GM18868 (cell line): Measurements from ENCODE around the gene DRD4.
"Not testable (repeated sequence)": the region's sequence is repeated elsewhere in the genome, so short reads cannot be mapped to it uniquely, and the experiment has no call there.

Source experiments
- ATAC-seq: cut with Tn5 transposase; IDR thresholded peaks from one replicate; pipeline ENCODE4 v1.9.1; 2021; ENCODE audit warnings: mild to moderate bottlenecking, moderate library complexity; ENCODE audit not compliant: unreplicated experiment

DRD4 gene

DNA sequence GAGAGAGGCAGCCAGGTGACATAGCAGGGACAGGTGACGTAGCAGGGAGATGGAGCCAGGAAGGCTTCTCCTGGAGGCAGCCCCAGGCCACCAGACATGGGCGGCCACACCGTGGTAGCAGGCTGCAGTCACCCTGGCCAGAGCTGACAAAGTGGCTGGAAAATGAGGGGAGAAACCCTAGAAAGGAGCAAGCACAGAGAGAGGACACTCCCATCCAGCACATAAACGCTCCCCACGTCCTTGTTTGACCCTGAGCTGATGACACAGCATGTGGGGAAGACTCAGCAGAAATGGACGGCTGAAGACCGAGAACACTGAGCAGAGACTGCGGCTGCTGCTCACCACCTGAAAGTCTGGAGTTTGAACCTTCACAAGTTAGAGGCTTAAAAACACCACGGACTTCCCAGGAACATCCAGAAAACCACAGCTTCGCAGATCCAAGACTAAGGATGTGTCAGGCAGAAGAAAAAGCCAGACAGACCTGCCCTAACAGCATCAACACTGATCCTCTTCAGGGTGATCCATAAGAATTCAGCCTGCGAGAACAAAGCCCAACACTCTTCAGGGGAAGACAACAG is 28.7 kb downstream of the DRD4 start:
- no peak for ATAC-seq

DNA sequence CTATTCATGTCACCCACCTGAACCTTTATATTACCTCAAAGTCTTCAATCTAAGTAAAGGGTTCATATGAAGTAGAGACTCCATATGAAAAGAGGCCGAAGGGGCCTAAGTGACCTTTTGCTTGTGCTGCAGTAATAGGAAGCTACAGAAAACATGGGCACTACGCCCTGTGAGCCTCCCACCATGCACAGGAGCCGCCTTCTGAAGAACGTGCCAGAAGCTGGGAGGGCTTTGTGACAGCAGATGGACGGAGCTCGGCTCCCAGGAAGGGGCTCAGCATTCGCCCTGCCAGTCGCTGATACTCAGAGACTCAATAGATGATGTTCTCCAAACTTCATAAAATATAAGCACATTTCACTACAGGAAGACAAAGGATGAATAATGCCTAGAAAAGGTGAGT is 36.8 kb downstream of the DRD4 start:
- no peak for ATAC-seq

DNA sequence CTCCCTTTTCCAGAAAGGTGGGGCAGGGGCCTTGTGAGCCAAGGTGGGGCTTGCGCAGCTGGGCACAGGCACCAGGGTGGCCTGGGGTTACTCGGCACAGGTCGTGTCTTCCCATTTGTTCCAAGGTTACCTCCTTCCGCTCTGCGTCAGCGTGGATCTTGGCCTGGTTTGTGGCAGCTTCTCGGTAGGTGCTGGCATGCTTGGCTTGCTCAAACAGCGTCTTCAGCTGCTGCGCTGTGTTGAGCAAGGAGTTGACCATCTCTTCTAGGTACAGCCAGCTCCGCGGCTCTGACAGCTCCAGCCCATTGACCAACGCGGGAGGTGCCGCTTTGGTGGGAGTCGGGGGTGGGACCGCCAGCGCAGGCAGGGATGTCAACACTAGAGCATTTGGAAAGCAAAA is 37.3 kb downstream of the DRD4 start:
- ATAC-seq: no peak

DNA sequence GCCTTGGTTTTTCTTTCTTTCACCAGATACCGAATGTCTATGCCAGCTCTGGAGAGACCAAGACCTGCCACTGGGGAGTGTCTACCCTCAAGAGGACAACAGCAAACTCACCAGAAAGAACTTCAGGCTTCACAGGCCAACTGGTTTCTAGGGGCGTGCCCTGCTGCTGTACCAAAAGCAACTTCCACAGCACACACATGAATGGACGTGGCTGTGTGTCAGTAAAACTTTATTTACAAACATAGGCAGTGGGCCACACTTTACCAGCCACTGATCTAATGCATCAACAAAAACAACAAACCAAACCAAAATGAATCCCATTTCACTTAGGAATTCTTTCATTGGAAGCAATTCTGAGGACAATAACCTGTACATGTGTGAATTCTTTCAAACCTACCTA is 41.2 kb downstream of the DRD4 start:
- no peak for ATAC-seq

DNA sequence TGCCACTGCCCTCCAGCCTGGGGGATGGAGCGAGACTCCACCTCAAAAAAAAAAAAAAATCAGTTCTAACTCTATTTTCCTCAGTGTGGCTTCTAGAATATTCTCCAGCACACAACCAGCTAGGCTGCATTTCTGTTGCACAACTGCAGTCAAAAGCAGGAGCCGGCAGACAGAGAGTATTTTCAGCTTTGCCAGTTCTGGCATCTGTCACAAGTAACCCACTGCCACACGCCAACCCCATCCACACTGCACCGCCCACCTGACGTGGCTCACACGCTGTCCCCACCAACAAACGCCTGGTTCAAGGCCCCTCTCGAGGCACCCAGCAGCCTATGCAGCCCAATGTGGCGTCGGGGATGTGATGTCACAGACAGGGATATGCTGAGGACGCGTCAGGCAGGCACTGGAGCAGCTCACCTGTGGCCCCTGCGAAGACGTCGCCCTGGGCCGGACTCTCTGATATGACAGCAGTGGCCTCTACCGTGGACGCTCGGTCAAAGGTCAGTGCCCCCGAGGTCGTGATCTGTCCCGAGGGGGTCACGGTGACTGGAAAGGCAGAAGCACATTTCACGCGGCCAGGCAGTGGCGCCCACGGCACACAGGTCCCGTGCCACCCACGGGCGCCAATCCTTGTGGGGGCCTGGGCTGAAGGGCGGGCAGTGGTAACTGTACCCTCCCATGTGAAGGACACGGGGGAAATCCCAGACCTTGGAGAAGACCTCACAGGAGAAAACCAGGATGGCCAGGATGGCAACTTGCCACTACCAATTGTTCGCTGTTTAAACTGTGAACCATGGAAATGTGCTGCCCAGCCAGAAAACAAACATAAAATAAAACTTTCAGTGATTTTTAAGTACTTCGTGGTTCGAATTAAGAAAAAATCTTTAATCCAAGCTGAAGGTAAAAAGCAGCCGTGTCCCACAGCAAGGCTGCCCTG is 42.5 kb downstream of the DRD4 start:
- no peak for ATAC-seq

DNA sequence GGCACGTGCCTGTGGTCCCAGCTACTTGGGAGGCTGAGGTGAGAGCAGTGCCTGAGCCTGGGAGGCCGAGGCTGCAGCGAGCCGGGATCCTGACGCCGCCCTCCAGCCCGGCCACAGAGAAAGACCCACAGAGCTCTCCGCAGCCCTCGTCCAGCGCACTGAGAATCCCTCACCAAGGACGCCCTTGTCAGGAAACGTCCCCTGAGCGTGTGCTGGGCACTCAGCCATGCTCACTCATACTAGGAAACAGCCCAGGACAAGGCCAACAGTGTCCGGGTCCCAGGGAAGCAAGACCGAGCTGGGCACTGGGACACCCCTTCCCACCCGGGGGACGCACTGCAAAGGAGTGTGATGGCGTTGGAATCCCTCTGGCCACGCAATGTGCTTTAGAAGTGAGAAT is 43.4 kb downstream of the DRD4 start:
- ATAC-seq: no peak

DNA sequence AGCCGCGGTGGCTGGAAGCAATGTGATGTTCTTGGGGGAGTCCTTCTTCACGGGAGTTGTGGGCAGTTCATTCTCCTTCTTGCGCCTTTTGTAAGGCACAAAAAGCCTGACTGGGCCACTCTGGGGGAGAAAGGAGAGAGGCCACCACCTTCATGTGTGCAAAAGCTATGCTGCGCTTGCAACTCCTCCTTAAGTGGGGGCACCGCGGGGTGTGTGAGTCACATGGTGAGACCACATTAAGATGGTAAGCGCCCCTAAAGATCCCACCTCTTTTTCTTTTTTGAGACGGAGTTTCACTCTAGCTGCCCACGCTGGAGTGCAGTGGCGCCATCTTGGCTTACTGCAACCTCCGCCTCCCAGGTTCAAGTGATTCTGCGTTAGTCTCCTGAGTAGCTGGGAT is 43.9 kb downstream of the DRD4 start:
- ATAC-seq: no peak

DNA sequence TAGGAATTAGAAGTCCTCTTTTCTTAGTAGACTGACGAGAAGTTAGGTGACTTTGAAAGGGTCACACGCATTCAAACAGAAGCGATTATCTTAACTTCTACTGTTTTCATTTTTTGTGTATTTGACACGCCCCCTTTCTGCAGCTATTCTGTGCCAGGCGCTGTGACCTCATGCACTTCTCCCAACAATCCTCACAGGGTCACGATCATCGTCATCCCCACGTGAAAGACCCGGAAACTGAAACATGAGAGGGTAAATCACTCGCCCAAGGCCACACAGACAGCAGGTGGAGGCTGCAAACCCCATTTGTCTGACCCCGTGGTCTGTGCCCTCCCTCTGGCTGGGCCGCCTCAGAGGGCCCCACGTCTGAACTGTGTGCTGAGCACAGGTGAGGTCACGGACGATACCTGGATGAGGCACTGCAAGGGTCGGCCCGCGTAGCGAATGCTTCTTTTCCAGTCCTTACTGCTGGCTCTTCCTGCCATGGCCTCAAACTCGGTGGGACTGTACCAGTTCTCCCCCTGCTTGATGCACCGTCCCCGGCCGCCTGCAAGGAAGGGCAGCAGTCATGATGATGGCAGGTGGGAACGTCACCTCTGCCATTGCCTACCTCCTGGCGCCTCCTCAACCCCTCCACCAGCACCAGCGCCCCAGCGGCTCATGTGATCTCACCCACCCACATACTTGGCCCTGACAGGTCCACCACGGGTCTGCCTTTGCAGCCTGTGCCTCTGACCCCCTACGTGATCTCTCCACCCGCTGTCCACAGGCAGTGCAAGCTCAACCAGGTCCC is 49.6 kb downstream of the DRD4 start:
- no peak for ATAC-seq

DNA sequence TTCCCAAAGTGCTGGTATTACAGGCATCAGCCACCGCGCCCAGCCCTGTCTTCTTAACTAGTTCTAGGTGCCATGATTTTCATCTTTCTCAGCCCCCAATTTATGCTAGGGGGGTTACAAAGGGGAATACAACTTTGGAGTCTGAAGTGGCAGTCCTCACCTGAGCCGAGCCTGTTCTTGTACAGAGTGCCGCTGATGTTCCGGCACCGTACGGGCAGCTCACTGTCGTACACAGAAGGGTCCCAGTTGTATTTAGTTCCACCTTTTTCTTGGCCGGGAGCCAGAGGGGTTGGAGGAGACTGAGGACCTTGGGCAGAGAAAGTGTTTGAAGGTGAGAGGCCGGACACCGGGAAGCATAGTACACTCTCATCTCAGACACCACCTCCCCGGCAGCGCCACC is 50.7 kb downstream of the DRD4 start:
- no peak for ATAC-seq

DNA sequence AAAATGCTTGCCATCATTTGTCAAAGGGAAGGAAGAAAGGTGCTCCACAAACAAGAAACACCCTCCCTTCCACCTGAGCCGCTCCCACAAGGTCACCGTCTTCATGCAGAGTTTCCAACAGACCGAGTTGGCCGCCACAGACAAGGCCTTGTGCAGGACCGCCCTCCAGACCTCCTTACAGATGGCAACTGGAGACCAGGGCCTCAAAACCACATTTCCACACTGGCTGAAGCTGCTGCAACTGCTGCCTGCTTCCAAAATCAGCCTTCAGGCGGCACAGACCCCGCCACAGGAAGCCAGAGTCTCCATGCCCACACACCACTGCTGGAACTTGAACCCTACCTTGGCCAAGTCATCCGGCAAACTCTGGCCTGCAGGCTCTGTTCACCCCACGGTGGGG is 51.6 kb downstream of the DRD4 start:
- ATAC-seq: no peak

DNA sequence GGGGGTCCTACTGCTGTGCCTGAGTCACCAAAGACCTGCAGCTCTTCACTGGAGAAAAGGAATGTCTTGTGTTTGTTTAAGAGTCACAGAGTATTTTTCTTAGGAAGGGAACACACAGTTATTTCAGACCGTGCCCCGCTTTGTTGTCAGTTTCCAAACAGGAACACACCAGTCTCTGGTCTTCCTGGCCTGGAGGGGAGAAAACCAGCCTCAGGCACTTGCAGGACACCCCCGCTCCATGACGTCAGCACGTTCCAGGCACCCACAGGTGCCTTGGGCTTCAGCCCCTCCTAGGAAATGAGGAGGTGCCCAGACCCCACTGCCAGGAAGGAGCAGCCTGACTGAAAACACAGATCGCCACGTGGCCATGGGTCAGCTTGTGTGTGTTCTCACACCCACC is 52.6 kb downstream of the DRD4 start:
- no peak for ATAC-seq

DNA sequence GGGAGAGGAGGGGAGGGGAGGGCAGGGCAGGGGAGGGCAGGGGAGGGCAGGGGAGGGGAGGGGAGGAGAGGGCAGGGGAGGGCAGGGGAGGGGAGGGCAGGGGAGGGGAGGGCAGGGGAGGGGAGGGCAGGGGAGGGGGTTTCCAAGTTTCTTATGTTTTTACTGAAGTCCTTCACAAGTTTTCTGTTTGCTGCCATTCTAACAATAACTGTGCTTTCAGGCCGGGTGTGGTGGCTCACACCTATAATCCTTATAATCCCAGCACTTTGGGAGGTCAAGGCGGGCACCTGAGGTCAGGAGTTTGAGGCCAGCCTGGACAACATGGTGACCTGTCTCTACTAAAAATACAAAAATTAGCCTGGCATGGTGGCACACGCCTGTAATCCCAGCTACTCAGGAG is 53.2 kb downstream of the DRD4 start:
- ATAC-seq: not testable (repeated sequence)
